Measurements from ENCODE around the gene IRS2.

DNA sequence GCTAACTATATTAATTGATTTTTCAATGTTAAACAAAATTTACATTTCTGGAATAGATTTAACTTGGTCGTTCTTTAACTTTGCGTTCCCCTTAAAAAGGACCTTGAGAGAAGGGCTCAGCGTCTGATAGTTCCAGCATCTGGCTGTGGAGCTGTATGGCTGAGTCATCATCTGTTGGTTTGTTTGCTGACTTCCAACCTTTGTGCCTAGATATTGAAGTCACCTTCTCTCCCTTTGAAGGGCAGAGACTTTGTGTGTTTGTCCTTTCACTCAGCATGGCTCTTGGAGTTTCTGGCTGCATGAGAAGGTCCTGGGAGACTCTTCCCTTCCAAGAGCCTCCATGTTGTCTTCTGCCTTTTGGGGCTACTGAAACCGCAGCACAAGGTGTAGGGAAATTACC is 16.6 kb upstream of the IRS2 start:
- TF ChIP-seq CTCF (IDR thresholded peaks at IDR 0.05; ENCODE audit: insufficient read depth, low read depth, low read length), result no peak
- no peak for TF ChIP-seq EZH2 (IDR thresholded peaks at IDR 0.05; ENCODE audit: insufficient read depth, low read length)

Data from astrocyte (in vitro differentiated cells and primary cell).